Mesendoderm (in vitro differentiated cells): ENCODE results near the gene PTGER1. TPM values are rescaled to one million over a fixed set of nuclear protein-coding genes. Genes with fewer than 3 reads are reported as not detected.

Experiments
- DNase-seq: peaks from one replicate; pipeline ENCODE4 v3.0.0; 2013
- H2AK5ac ChIP-seq: 2 replicates; pipeline ENCODE4 v1.6.1; 2013; ENCODE audit warnings: low read length, inconsistent platforms
- H2BK120ac ChIP-seq: 2 replicates; pipeline ENCODE4 v1.6.1; 2013; ENCODE audit warnings: low read depth, mild to moderate bottlenecking, low read length, moderate library complexity, mixed read lengths
- H2BK15ac ChIP-seq: replicated peaks from 2 replicates; pipeline ENCODE4 v1.6.1; 2013; ENCODE audit warnings: low read depth, mild to moderate bottlenecking, moderate library complexity
- H2BK5ac ChIP-seq: 2 replicates; pipeline ENCODE4 v1.6.1; 2013; ENCODE audit warnings: low read length, inconsistent platforms
- H3K18ac ChIP-seq: 2 replicates; pipeline ENCODE4 v1.6.1; 2013; ENCODE audit warnings: mild to moderate bottlenecking, low read length, mixed read lengths
- H3K23ac ChIP-seq: one replicate; pipeline ENCODE4 v1.6.1; 2013; ENCODE audit warnings: low read length
- H3K27ac ChIP-seq: 2 replicates; pipeline ENCODE4 v1.5.1; 2013; ENCODE audit warnings: low read depth, mild to moderate bottlenecking, inconsistent platforms, low read length, moderate library complexity
- H3K27me3 ChIP-seq: 2 replicates; pipeline ENCODE4 v1.6.1; 2013; ENCODE audit warnings: low read length, control low read depth, mild to moderate bottlenecking, inconsistent platforms; ENCODE audit not compliant: insufficient read depth, poor library complexity
- H3K36me3 ChIP-seq: 2 replicates; pipeline ENCODE4 v1.6.1; 2013; ENCODE audit warnings: low read length, inconsistent platforms; ENCODE audit not compliant: control insufficient read depth, insufficient read depth
- H3K4ac ChIP-seq: one replicate; pipeline ENCODE4 v1.6.1; 2013; ENCODE audit warnings: low read depth, mild to moderate bottlenecking, low read length, moderate library complexity
- H3K4me1 ChIP-seq: 2 replicates; pipeline ENCODE4 v1.6.1; 2013; ENCODE audit warnings: low read depth, low read length, inconsistent platforms; ENCODE audit not compliant: control insufficient read depth
- H3K4me2 ChIP-seq: 2 replicates; pipeline ENCODE4 v1.6.1; 2013; ENCODE audit warnings: low read length
- H3K4me3 ChIP-seq: 2 replicates; pipeline ENCODE4 v1.5.1; 2013; ENCODE audit warnings: mild to moderate bottlenecking, low read length
- H3K56ac ChIP-seq: one replicate; pipeline ENCODE4 v1.6.1; 2013; ENCODE audit warnings: low read length
- H3K79me1 ChIP-seq: 2 replicates; pipeline ENCODE4 v1.6.1; 2013; ENCODE audit warnings: low read length, inconsistent platforms
- H3K79me2 ChIP-seq: 2 replicates; pipeline ENCODE4 v1.6.1; 2013; ENCODE audit warnings: mild to moderate bottlenecking, low read length; ENCODE audit not compliant: control insufficient read depth, insufficient read depth
- H3K9ac ChIP-seq: 2 replicates; pipeline ENCODE4 v1.6.1; 2013; ENCODE audit warnings: low read length, inconsistent platforms
- H4K5ac ChIP-seq: one replicate; pipeline ENCODE4 v1.6.1; 2013; ENCODE audit warnings: low read length
- H4K8ac ChIP-seq: one replicate; pipeline ENCODE4 v1.6.1; 2013; ENCODE audit warnings: low read depth, mild to moderate bottlenecking, control low read depth, low read length, moderate library complexity
- WGBS: extraction: QIAGEN DNeasy Blood & Tissue Kit; methylation state at CpG from one replicate; pipeline ENCODE4 v1.1.7; 2013; ENCODE audit warnings: low lambda C conversion rate, missing lambda C conversion rate; ENCODE audit not compliant: insufficient coverage; ENCODE audit errors: extremely low coverage; 5-methylcytosine and 5-hydroxymethylcytosine counted together
- polyA plus RNA-seq, 2 experiments: library from polyadenylated mRNA; stranded (reverse); fragments of 200-250 nt; gene quantifications; one replicate each; pipeline ENCODE4 v1.2.3, GENCODE V29; 2013

The PTGER1 gene, protein sequence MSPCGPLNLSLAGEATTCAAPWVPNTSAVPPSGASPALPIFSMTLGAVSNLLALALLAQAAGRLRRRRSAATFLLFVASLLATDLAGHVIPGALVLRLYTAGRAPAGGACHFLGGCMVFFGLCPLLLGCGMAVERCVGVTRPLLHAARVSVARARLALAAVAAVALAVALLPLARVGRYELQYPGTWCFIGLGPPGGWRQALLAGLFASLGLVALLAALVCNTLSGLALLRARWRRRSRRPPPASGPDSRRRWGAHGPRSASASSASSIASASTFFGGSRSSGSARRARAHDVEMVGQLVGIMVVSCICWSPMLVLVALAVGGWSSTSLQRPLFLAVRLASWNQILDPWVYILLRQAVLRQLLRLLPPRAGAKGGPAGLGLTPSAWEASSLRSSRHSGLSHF
- polyA plus RNA-seq (2013, experiment 1 of 2) = 0.11 TPM
- polyA plus RNA-seq (2013, experiment 2 of 2) = 0.07 TPM

DNA sequence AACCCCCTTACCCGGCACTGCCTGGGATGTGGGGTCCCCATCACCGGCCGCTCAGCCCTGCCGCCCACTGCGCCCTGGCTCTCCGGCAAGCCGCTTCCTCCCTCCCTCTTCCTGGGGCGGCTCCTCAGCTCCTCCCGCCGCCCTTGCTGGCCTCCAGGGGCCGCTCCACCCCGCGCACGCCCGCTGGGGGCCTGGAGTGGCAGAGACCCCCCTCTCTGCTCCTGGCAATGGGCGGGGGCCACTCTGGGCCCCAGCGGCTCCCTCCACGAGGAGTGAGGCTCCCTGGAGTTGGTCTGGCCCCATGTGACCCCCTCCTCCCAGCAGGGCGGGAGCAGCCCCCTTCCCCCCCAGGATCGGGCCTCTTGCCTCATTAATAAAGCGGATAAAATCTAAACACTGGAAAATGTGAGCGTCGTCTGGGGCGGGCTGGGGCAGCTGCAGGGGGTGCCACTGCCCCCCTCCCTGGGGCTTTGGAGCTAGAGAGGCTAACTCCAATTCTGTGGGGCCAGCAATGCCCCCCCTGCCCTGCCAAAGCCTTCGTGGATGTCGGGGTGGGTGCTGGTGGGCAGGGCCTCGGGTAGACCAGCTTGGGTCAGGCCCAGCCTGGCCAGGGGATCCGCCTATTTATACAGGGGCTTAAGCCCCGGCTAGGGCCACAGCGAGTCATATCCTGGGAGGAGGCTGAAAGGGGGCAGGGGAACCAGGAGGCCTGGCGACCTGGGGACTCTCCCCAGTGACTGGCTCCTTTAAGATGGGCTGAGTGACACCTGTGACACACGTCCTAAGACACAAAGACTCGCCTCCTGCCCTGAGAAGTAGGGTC, at the start of gene PTGER1:
Gene PTGER1 (minus strand): TSS at position 104 of the 823 bp plus-strand sequence. CDS start 1,034 bp downstream, outside the sequence.
- H2BK120ac ChIP-seq = no peak within 1 kb of the TSS
- no peak within 1 kb of the TSS for H3K4ac ChIP-seq
- peaks cover 2% of the 10 kb centered on the region for H3K4me1 ChIP-seq
- no peaks in the 10 kb centered on the region for H3K36me3 ChIP-seq
- no peaks in the 10 kb centered on the region for H3K79me1 ChIP-seq
- no peak within 1 kb of the TSS for H2BK5ac ChIP-seq
- H4K8ac ChIP-seq = no peak within 1 kb of the TSS
- H3K79me2 ChIP-seq = no peaks in the 10 kb centered on the region
- no peak within 1 kb of the TSS for H2AK5ac ChIP-seq
- peak within 1 kb of the TSS; percentile 29 for H3K9ac ChIP-seq
- no peak within 1 kb of the TSS for H2BK15ac ChIP-seq
- peak; percentile 58 for DNase-seq
- peak within 1 kb of the TSS; percentile 9 for H3K23ac ChIP-seq
- no peak within 1 kb of the TSS for H3K4me2 ChIP-seq
- H3K18ac ChIP-seq = peak within 1 kb of the TSS; percentile 14
- no peaks in the 10 kb centered on the region for H3K27me3 ChIP-seq
- no peak within 1 kb of the TSS for H3K4me3 ChIP-seq
- no peak within 1 kb of the TSS for H4K5ac ChIP-seq
- no CpG with 5 or more reads among the region's 33 CpGs for WGBS
- H3K56ac ChIP-seq = peak within 1 kb of the TSS; percentile 64
- no peak within 1 kb of the TSS for H3K27ac ChIP-seq

DNA sequence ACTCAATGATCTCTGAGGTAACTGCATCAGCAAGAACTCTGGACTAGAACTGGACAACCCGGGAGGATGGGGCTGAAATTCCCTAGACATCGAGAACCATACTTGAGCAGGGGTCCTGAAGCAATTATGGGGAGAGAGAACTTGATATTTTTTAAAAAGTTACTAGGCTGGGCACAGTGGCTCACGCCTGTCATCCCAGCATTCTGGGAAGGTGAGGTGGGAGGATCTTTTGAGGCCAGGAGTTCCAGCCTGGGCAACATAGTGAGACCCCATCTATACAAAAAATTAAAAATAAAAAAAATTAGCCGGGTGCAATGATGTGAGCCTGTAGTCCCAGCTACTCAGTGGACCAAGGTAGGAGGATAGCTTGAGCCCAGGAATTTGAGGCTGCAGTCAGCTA, 45.4 kb upstream of the PTGER1 start:
- no peak overlapping the region for H3K27ac ChIP-seq
- H3K79me1 ChIP-seq = peaks cover 13% of the 10 kb centered on the region
- H3K36me3 ChIP-seq = peaks cover 9% of the 10 kb centered on the region
- H2BK5ac ChIP-seq = no peak overlapping the region
- WGBS = no CpG with 5 or more reads among the region's 4 CpGs
- no peak overlapping the region for H4K5ac ChIP-seq
- peaks cover 22% of the 10 kb centered on the region for H3K79me2 ChIP-seq
- H3K56ac ChIP-seq = no peak overlapping the region
- no peak overlapping the region for H2BK15ac ChIP-seq
- no peaks in the 10 kb centered on the region for H3K27me3 ChIP-seq
- no peak overlapping the region for H3K4me2 ChIP-seq
- no peak overlapping the region for H2AK5ac ChIP-seq
- no peak overlapping the region for H3K4ac ChIP-seq
- H3K18ac ChIP-seq = no peak overlapping the region
- H3K23ac ChIP-seq = no peak overlapping the region
- H4K8ac ChIP-seq = no peak overlapping the region
- peaks cover 8% of the 10 kb centered on the region for H3K4me1 ChIP-seq
- no peak overlapping the region for H3K4me3 ChIP-seq
- no peak for DNase-seq
- H3K9ac ChIP-seq = no peak overlapping the region
- no peak overlapping the region for H2BK120ac ChIP-seq

DNA sequence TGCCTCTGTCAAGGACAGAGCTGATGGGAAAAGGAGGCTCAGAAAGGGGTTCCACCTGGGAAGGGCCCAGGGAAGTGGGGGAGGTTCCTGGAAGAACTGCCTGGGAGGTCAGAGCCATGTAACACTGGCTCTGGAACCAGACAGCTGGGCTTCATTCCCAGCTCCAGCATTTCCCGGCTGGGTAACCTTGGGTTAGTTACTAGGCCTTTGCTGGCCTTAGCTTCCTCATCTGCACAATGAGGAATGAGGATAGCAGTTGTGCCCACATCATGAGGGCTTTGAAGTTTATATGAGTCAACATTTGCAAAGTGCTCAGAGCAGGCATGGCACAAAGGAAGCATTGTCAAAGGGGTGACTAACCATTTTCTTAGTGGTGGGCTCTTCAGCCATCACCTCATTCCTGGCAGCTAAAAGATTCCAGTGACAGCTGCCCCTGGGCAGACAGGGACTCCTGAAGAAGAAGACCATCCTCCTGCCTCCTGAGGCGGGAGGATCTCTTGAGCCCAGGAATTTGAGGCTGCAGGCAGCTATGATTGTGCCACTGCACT, 44.8 kb upstream of the PTGER1 start:
- Histone ChIP-seq H2BK15ac (no peak overlapping the region), H3K27me3 (no peaks in the 10 kb centered on the region), H4K8ac (no peak overlapping the region), H3K4ac (no peak overlapping the region), H3K23ac (no peak overlapping the region), H3K4me3 (no peak overlapping the region), H3K27ac (no peak overlapping the region), H3K79me1 (peaks cover 19% of the 10 kb centered on the region), H3K56ac (peak overlapping the region; percentile 7), H4K5ac (no peak overlapping the region), H3K4me2 (no peak overlapping the region), H3K4me1 (peaks cover 8% of the 10 kb centered on the region), H3K9ac (no peak overlapping the region), H3K18ac (no peak overlapping the region), H2BK5ac (no peak overlapping the region), H2BK120ac (no peak overlapping the region), H2AK5ac (no peak overlapping the region), H3K79me2 (peaks cover 25% of the 10 kb centered on the region), H3K36me3 (peaks cover 14% of the 10 kb centered on the region)
- no peak for DNase-seq
- no CpG with 5 or more reads among the region's 2 CpGs for WGBS

DNA sequence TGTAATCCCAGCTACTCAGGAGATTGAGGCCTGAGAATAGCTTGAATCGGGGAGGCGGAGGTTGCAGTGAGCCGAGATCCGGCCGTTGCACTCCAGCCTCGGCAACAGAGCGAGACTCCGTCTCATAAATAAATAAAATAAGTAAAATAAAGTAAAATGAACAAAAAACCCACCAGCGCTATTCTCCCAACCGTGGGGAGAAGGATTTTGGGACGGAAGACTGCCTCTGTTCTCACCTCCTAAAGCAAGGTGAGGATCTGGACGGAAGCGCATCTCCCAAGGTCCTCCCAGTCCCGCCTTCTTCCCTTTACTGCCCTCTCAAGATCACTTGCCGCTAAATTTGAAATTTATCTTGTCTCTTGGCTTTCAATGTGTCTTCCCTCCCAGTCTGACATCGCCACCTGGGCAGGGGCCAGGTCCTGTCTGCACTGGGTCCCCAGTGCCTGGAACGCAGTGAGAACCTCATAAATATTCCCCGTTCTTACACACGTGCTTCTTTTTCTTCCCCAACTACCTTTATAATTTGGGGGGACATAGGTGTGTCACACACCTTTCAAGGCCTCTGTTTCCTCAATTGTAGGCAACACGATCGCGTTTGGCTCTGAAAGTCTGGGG, 44.2 kb upstream of the PTGER1 start:
- no peak for DNase-seq
- Histone ChIP-seq H3K18ac (no peak overlapping the region), H2BK15ac (no peak overlapping the region), H2BK120ac (no peak overlapping the region), H3K27ac (no peak overlapping the region), H3K27me3 (no peaks in the 10 kb centered on the region), H2AK5ac (peak overlapping the region; percentile 38), H3K4me3 (no peak overlapping the region), H3K23ac (no peak overlapping the region), H3K56ac (peak overlapping the region; percentile 34), H3K4me2 (no peak overlapping the region), H3K9ac (no peak overlapping the region), H3K79me2 (peaks cover 25% of the 10 kb centered on the region), H3K79me1 (peaks cover 19% of the 10 kb centered on the region), H3K36me3 (peaks cover 17% of the 10 kb centered on the region), H2BK5ac (no peak overlapping the region), H4K8ac (no peak overlapping the region), H3K4me1 (peaks cover 8% of the 10 kb centered on the region), H4K5ac (no peak overlapping the region), H3K4ac (no peak overlapping the region)
- WGBS = no CpG with 5 or more reads among the region's 22 CpGs

DNA sequence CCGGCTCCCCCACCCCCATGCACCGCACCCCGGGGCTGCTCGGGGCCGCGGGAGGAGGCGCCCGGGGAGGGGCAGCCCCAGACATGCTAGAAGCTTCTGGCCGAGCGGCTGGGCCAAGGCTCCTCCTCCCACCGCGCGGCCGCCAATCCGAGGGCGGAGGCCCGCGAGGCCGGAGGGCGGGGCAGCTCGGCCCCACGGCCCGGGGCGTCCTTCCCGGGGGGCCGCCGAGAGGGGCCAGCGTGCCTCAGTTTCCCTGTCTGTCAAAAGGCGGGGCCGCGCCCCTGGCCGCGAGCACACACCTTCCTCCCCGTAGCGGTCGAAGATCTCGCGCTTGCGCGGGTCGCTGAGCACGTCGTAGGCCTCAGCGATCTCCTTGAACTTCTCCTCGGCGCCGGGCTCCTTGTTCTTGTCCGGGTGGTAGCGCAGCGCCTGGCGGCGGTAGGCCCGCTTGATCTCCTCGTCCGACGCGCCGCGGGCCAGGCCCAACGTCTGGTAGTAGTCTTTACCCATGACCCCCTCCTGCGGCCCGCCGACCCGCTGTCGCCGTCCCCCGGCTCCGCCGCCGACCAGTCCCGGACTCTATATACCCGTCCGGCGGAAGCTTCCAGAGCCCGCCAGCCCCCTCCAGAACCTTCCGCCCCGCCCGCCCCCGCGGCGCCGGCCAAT, 42.8 kb upstream of the PTGER1 start, which contains the start of gene DNAJB1:
Gene DNAJB1 (minus strand): TSS at position 558 of the 666 bp plus-strand sequence. CDS start 48 bp downstream, at position 510.
- Histone ChIP-seq H2BK15ac (no peak within 1 kb of the TSS), H2BK120ac (peak within 1 kb of the TSS; percentile 48), H3K18ac (peak within 1 kb of the TSS; percentile 84), H3K27ac (peak within 1 kb of the TSS; percentile 88), H3K79me1 (peaks cover 19% of the 10 kb centered on the region), H3K79me2 (peaks cover 25% of the 10 kb centered on the region), H3K56ac (peak within 1 kb of the TSS; percentile 97), H3K4me2 (peak within 1 kb of the TSS; percentile 89), H3K23ac (no peak within 1 kb of the TSS), H2BK5ac (no peak within 1 kb of the TSS), H3K9ac (peak within 1 kb of the TSS; percentile 99), H3K36me3 (peaks cover 17% of the 10 kb centered on the region), H4K8ac (no peak within 1 kb of the TSS), H3K4me1 (peaks cover 8% of the 10 kb centered on the region), H3K4ac (peak within 1 kb of the TSS; percentile 77), H2AK5ac (peak within 1 kb of the TSS; percentile 36), H3K4me3 (peak within 1 kb of the TSS; percentile 87), H3K27me3 (no peaks in the 10 kb centered on the region), H4K5ac (no peak within 1 kb of the TSS)
- DNase-seq = peak; percentile 73
- WGBS = no CpG with 5 or more reads among the region's 82 CpGs
